Measurements from ENCODE around the gene C10orf71.

Gene C10orf71

DNA sequence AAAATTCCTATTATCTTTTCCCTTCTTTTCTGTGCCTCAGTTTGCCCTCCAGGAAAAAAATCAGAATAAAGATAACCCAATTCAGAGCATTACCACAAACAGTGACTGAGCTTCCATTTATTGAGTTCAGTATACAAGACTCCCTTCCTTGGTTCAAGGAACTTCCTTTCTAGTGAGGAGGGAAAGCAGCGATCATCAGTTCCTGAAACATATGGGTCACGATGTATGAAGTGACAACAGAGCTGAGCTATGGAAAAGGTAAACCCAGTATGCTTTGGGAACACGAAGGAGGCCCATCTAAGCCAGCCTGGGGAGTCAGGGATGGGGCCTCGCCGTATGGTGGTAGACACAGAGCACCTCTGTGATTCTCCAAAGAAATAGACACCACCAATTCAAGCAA lies 15.8 kb downstream of the C10orf71 start:
- TF ChIP-seq, protein P1, sequence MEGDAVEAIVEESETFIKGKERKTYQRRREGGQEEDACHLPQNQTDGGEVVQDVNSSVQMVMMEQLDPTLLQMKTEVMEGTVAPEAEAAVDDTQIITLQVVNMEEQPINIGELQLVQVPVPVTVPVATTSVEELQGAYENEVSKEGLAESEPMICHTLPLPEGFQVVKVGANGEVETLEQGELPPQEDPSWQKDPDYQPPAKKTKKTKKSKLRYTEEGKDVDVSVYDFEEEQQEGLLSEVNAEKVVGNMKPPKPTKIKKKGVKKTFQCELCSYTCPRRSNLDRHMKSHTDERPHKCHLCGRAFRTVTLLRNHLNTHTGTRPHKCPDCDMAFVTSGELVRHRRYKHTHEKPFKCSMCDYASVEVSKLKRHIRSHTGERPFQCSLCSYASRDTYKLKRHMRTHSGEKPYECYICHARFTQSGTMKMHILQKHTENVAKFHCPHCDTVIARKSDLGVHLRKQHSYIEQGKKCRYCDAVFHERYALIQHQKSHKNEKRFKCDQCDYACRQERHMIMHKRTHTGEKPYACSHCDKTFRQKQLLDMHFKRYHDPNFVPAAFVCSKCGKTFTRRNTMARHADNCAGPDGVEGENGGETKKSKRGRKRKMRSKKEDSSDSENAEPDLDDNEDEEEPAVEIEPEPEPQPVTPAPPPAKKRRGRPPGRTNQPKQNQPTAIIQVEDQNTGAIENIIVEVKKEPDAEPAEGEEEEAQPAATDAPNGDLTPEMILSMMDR (IDR thresholded peaks at IDR 0.05; ENCODE audit: low read depth, low read length): no peak
- no peak for DNase-seq (ENCODE audit: extremely low read depth, low read depth)

DNA sequence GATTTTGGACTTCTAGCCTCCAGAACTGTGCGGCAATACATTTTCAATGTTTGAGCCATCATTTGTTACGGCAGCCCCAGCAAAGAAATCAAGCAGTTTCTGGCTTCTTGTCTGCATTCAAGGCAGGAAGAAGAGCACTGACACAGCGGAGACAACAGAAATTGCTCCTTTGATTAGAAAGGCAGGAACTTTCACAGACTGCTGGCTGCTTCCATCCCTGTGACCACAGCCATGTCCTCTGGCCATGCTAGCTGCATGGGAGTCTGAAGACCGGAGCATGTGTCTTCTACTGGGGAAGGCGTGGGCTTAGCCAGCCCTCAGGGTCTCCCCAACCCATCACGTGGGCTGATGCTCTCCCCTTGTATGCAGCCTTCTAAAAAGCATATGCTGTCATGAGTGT lies 19.1 kb downstream of the C10orf71 start:
- no peak for DNase-seq (ENCODE audit: extremely low read depth, low read depth)
- TF ChIP-seq, protein P1 (IDR thresholded peaks at IDR 0.05; ENCODE audit: low read depth, low read length): no peak

DNA sequence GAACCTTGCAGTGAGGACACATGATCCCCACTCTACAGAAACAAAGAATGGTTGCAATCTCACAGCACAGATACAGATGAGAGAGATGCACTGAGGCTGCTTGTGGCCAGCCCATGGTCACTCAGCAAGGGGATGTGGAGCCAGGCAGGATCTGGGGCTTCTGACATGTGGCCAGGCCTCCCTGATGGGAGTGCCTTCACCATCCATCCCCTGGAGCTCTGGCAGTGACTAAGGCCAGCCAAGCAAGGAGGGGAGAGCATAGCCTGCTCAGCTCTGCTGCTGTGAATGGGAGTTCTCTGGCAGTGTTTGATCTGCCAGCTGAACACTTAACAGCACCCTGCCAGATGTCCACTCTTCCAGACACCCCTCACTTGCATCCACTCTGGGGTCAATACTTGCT lies 19.8 kb downstream of the C10orf71 start:
- DNase-seq (ENCODE audit: extremely low read depth, low read depth): no peak
- TF ChIP-seq, protein P1 (IDR thresholded peaks at IDR 0.05; ENCODE audit: low read depth, low read length): no peak

DNA sequence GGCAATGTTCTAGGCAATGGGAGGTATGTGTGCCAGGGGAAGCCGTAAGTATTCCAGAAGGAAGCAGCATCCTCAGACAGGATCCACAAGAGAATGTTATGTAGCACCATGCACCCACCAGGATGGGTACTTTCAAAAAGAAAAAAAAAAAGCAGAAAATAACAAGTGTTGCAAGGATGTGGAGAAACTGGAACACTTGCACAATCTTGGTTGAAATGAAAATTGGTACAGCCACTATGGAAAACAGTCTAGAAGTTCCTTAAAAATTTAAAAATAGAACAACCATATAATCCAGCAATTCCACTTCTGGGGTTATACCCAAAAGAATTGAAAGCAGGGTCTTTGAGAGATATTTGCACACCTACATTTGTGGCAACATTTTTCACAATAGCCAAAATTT lies 20.2 kb downstream of the C10orf71 start:
- DNase-seq (ENCODE audit: extremely low read depth, low read depth): no peak
- TF ChIP-seq, protein P1 (IDR thresholded peaks at IDR 0.05; ENCODE audit: low read depth, low read length): no peak

DNA sequence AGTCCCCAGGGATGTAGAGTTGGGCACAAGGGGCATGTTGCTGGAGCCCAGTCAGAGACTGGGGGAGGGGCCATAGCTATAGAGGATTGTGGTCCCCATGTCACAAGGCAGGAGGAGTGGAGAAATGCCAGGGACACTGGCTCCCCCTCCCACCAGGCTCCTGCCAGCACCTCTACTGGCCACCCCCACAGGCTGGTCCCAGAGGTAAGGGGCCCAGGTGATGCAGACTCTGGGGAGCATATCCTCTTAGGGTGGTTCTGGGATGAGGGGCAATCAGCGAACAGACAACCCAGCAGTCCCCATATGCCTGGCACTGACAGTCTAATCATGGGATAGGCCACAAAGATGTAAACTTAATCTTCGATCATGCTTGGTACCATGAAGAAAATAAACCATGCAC lies 21.2 kb downstream of the C10orf71 start:
- DNase-seq (ENCODE audit: extremely low read depth, low read depth): no peak
- TF ChIP-seq, protein P1 (IDR thresholded peaks at IDR 0.05; ENCODE audit: low read depth, low read length): no peak

DNA sequence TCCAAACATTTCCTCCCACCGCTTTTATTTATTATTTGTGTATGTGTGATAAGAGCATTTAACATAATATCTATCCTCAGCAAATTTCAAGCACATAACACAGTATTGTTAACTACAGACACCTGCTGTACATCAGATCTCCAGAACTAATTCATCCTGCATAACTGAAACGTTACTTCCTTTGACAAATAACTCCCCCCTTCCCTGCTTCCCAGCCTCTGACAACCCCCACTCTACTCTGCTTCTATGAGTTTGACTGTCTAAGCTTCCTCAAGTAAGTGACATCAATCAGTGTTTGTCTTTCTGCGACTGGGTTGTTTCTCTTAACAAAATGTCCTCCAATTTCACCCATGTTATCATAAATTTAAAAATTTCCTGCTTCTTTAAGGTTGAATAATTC lies 22.1 kb downstream of the C10orf71 start:
- no peak for DNase-seq (ENCODE audit: extremely low read depth, low read depth)
- TF ChIP-seq, protein P1 (IDR thresholded peaks at IDR 0.05; ENCODE audit: low read depth, low read length): no peak

DNA sequence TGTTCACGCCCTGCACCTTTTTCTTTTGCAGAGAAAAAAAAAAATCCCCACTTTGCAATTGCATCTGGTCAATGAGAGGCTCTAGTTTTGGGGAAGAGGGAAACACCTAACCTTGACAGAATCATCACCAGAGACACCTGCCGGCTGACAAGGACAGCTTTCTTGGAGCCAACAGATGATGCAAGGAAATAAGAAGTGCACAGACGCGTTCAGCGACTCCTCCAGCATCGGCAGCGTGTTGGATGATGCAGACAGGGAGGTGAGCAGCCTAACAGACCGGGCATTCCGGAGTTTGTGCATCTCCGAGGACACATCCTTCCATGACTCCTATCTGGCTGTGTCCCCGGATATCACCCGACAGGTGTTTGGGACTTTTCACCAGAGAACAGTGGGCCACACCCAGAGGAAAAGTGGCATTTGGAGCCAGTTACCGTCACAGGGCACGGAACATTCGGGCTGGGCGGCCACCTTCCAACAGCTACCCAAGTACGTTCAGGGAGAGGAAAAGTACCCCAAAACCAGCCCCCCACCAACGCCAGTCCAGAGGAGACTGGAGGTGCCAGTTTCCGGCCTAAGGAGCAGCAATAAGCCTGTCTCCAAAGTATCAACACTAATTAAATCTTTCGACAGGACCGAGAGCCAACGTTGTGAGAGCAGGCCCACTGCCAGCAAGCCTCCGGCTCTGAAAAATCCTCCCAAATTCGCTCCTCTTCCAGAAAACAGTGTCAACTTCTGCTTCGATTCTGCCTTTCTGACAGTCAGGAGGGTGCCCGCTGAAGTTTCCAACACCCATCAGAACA lies 23.6 kb downstream of the C10orf71 start:
- DNase-seq (ENCODE audit: extremely low read depth, low read depth): no peak
- TF ChIP-seq, protein P1 (IDR thresholded peaks at IDR 0.05; ENCODE audit: low read depth, low read length): no peak

All from AG09319 (cell line).